NCI-H1417 (cell line): ENCODE results near the gene SLC8A2.

Source experiments
- DNase-seq, 3 experiments: peaks; one replicate each; lab custom pipeline; 2025; lab: John Stamatoyannopoulos, UW

Gene SLC8A2

GRCh38 chr19:47381121-47381520 is 90.6 kb downstream of the SLC8A2 start:
- DNase-seq = no peak

DNA sequence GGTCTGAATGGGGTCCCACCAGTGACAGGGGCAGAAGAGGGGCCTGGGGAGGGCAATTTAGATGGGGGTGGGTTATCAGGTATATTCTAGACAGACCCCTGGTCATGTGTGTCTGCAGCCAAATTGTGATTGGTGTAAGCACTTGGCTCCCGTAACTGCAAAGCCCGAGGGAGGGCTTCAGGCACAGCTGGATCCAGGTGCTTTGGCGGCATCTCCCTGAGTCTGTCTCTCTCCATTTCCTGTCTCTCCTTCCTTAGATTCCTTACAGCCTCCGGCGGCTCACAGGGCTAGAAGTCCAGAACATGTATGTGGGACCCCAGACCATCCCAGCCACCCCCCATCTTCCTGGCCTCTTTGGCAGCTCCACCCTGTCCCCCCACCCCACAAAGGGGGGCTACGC is 91.1 kb downstream of the SLC8A2 start:
- DNase-seq = no peak

DNA sequence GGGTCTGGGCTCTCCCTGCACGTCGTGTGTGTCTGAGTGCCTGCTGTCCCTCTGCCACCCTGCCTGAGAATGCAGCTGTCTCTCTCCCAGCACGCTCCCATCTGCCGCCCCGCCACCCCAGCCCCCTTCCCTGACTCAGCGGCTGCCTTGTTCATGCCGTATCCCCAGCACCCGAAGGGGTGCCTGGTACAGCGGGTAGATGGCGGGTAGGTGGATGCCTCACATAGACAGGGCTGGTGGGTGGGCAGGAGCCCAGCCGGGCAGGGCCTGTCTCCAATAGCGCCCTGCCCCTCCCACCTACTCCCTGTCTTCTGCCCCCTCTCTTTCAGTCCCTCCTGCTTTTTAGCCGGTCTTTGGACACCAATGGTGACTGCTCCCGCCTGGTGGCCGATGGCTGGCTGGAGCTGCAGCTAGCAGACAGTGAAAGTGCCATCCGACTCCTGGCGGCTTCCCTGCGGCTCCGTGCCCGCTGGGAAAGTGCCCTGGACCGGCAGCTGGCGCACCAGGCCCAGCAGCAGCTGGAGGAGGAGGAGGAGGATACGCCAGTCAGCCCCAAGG is 92.2 kb downstream of the SLC8A2 start:
- DNase-seq = peak in 2 of 3 experiments; percentile 26 to 55

DNA sequence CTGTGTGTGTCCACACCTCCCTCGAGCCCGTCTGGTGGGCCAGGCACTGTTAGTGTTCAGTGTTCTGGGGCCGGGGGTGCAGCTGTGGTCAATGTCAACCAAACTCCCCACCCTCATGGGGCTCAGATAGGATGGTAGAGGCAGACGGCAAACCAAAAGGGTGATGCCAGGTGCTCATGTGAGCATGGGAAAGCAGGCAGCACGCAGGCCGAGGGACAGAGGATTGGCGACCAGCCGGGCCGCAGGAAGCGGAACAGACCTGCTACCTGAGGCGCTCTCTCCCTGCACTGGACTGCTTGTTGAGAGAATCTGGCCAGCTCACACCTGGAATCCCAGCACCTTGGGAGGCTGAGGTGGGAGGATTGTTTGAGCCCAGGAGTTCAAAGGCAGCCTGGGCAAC is 93.4 kb downstream of the SLC8A2 start:
- DNase-seq = no peak
